GM18951 (cell line): ENCODE results near the gene HOOK1.
"Not testable (repeated sequence)": the region's sequence is repeated elsewhere in the genome, so short reads cannot be mapped to it uniquely, and the experiment has no call there.

Experiments used
- POLR2A ChIP-seq: IDR thresholded peaks from 4 replicates; pipeline ENCODE4 v1.6.1; 2011; ENCODE audit warnings: mild to moderate bottlenecking; ENCODE audit not compliant: insufficient read length, insufficient read depth; ENCODE audit errors: extremely low read depth
- in situ Hi-C: fragments of 300-500 bp; cut with MboI; formaldehyde crosslinking; loops from one replicate; pipeline ENCODE4 v1.12.0; 2022; ENCODE audit warnings: low sequenced_read_pairs, mixed read lengths, inconsistent platforms; ENCODE audit not compliant: unreplicated experiment

HOOK1 gene

GRCh38 chr1:59803458-59804038, 11.2 kb upstream of the HOOK1 start:
- no peak for TF ChIP-seq POLR2A

GRCh38 chr1:59804301-59804700, 10.4 kb upstream of the HOOK1 start:
- in situ Hi-C loops = no loop called here

More at GRCh38 chr1:59803458-59804038, 11.2 kb upstream of the HOOK1 start:
- in situ Hi-C loops = no loop called here

GRCh38 chr1:59805554-59805953, 9.2 kb upstream of the HOOK1 start:
- in situ Hi-C loops = no loop called here
- no peak for TF ChIP-seq POLR2A

More at GRCh38 chr1:59804301-59804700, 10.4 kb upstream of the HOOK1 start:
- no peak for TF ChIP-seq POLR2A

- peak; percentile 80 for TF ChIP-seq POLR2A
These were observed 409 bp upstream of the HOOK1 start for GRCh38 chr1:59814180-59814900.

GRCh38 chr1:59815892-59816291, 1.1 kb downstream of the HOOK1 start:
- in situ Hi-C loops = no loop called here
- no peak for TF ChIP-seq POLR2A

More at GRCh38 chr1:59814180-59814900, 409 bp upstream of the HOOK1 start:
- in situ Hi-C loops = no loop called here

- no peak for TF ChIP-seq POLR2A
- in situ Hi-C loops = no loop called here
These were observed 1.6 kb downstream of the HOOK1 start for GRCh38 chr1:59816318-59816878.

GRCh38 chr1:59819566-59820438, 5.1 kb downstream of the HOOK1 start:
- in situ Hi-C loops = no loop called here
- no peak for TF ChIP-seq POLR2A

GRCh38 chr1:59827055-59827643, 12.4 kb downstream of the HOOK1 start:
- in situ Hi-C loops = no loop called here
- TF ChIP-seq POLR2A = no peak

GRCh38 chr1:59828160-59828559, 13.4 kb downstream of the HOOK1 start:
- in situ Hi-C loops = no loop called here
- no peak for TF ChIP-seq POLR2A

- in situ Hi-C loops = no loop called here
- no peak for TF ChIP-seq POLR2A
These were observed 16.8 kb downstream of the HOOK1 start for GRCh38 chr1:59831529-59831928.

- no peak for TF ChIP-seq POLR2A
- in situ Hi-C loops = no loop called here
These were observed 18.3 kb downstream of the HOOK1 start for GRCh38 chr1:59833022-59833421.

GRCh38 chr1:59833991-59834390, 19.2 kb downstream of the HOOK1 start:
- no peak for TF ChIP-seq POLR2A
- in situ Hi-C loops = no loop called here

GRCh38 chr1:59837857-59838256, 23.1 kb downstream of the HOOK1 start:
- in situ Hi-C loops = not testable (repeated sequence)
